ENCODE measurements around the gene PLCB1.

- TF ChIP-seq CTCF (conservative IDR thresholded peaks at IDR 0.05; ENCODE audit: low read depth in 2 of 2) (no peak), POLR2AphosphoS5 (IDR thresholded peaks at IDR 0.05; ENCODE audit: low read depth) (no peak), NANOG (IDR thresholded peaks at IDR 0.05; ENCODE audit: borderline replicate concordance) (no peak), ETS1 (IDR thresholded peaks at IDR 0.05) (no peak), REST (IDR thresholded peaks at IDR 0.05; ENCODE audit: unreplicated experiment) (no peak), JUNB (IDR thresholded peaks at IDR 0.05; ENCODE audit: unreplicated experiment) (no peak), EZH2phosphoT487 (IDR thresholded peaks at IDR 0.05; ENCODE audit: unreplicated experiment) (no peak), EZH2 (IDR thresholded peaks at IDR 0.05; ENCODE audit: low read depth, unreplicated experiment) (no peak), CREB1 (CRISPR knock-in tag; IDR thresholded peaks at IDR 0.05; ENCODE audit: low read depth) (no peak), ZNF331 (CRISPR knock-in tag; IDR thresholded peaks at IDR 0.05; ENCODE audit: low read depth) (no peak)
These were observed 256.1 kb downstream of the PLCB1 start for GRCh38 chr20:8388141-8388540.
